NCI-H128 (cell line): ENCODE results near the gene NEIL1.
"Not testable (repeated sequence)": the region's sequence is repeated elsewhere in the genome, so short reads cannot be mapped to it uniquely, and the experiment has no call there.

Experiments used
- DNase-seq: peaks from one replicate; lab custom pipeline; 2025; ENCODE audit not compliant: unreplicated experiment; lab: John Stamatoyannopoulos, UW

Gene NEIL1

DNA sequence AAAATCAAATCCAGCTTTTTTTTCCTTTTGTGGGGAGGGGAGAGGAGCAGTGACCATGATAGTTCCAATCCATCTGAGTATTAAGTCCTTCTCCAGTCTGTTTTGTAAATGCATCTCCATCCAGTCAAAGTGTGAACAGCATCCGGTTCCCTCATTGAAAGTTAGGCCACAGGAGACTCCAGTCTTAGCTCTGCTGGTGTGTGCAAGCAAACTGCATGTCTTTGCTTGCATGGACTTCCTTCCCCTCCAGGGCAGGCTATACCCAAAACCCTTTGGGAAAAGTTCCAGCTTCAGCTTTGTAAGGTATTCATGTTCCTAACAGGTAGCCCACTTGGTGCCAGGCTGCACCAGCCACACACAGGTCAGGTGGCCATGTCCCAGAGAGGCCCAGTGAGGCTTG is 24.6 kb downstream of the NEIL1 start:
- DNase-seq, result no peak

DNA sequence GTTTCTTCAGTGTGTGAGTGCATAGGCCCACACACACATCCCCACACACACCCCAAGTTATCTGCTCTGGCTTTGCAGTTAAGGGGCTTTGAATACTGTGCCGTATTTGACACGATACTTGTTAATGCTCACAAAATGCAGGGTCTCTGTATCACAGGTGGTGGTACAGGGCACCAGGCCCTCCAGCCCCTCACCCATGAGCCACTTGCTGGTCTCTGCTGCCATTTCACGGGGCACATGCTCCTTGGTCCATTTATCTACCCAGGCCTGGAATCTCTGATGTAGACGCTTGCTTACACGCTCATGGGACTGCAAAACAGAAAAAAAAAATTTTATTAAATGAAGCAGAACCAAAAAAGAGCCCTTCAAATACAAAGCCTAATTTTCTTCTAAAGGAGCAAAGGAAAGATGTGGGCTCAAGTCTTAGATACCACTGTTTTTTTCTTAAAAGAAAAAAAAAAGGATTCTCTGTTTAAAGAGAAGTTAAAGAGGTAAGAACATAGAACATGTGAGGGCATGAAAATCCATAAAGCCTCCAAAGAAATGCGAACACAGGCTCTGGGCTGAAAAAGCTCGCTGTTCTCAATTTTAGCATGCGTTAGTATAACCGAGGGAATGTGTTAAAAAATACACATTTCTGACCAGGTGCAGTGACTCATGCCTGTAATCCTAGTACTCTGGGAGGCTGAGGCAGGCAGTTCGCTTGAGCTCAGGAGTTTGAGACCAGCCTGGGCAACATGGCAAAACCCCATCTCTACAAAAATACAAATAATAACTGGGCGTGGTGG is 25.3 kb downstream of the NEIL1 start:
- DNase-seq, result no peak

DNA sequence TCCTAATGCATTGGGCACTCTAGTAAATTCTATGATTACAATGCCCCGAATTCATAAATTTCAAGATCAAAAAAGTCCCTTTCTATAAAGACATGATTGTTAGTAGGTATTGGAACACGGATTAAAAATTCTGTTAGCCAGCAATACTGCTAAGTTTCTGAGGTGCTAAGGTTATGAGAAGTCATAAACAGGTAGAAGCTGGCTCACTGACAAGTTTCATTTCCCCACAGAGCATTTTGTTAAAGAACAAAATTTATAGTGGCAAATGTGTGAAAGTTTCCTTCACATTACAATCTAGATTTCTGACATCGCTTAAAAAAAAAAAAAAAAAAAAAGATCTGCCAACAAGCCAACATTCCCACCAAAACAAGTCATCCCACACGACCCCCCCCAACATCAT is 33.9 kb downstream of the NEIL1 start:
- no peak for DNase-seq

DNA sequence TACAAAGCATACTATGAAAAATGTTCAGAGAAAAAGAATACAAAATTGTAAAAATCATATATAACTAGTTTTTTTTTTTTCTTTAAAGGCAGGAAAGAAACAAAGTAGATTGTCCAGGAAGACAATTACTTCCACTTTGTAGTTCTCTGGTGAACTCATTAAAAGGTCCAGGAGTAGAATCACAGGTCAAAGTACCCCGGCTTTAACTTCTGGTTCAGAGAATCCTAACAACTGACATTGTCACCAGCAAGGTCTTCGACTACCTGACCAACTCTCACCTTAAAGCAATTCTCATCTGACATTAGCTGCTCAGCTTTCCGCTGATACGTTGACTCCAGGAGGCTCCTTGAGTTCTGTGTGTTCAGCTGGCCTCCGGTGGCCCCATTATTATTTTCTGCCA is 37.1 kb downstream of the NEIL1 start:
- not testable (repeated sequence) for DNase-seq

DNA sequence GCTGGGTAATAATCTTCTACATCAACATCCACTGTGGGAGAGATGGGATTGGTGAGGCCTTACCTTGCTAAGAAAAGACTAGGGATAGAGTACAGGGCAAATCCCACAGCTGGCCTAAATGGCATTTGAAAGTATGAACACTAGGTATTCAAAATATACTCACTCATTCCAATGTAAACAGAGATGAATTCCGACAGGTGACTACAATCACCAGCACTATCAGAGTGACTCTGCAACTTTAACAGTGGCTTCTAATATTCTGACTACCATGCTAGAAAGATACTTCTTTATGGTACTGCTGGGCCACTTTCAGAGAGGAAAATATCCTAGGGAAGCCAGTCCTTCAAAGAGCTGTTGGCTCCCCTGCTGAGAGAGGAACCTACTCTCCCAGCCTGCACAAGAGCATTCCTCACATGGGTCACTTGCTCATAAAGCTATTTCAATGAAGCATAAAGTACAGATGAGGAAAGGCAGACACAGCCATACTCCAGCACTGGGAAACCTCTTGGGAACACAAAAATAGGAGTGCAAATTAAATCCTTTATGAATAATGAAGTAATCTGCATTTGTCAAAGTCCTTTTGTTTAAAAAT is 43.0 kb downstream of the NEIL1 start:
- DNase-seq, result no peak

DNA sequence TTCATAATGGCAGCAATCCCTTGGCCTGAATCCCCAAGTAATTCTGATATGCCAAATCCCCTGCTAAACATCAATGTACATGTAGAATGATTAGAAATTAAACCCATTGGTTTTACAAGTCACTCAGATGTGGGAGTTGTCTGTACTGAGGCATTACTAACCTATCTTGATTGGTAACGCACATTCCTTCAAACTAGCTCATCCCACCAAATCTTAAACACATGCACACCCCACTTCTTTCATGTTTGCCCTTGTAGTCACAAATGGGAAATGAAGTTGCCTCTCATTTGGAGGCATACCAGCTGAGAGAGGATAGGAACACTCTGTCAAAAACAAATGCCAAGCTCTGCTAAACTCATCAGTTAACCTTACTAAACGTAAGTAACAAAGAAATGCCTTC is 50.7 kb downstream of the NEIL1 start:
- no peak for DNase-seq

DNA sequence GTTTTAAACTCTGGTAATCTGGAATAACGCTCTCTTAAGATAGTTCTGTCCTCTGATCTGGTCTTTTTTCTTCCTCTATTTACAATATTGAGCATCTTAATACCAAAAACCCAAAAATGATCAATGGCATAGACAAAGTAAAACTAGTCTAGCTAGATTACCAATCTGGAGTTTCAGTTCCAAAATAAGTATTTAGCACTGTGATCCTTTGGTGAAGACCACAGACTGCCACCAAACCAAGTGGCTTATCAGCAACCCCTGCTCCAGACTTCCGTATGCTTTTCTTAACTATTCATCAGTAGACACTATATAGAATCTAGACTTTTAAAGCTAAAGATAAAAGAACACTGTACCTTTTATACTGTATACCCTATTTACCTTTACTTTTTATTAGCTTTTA is 57.1 kb downstream of the NEIL1 start:
- DNase-seq, result no peak
